Measurements from ENCODE around the gene KCTD13. TPM values are rescaled to one million over a fixed set of nuclear protein-coding genes. Genes with fewer than 3 reads are reported as not detected.

Gene KCTD13
- total RNA-seq, 1 donor from 2014 or later = 58.8 TPM

DNA sequence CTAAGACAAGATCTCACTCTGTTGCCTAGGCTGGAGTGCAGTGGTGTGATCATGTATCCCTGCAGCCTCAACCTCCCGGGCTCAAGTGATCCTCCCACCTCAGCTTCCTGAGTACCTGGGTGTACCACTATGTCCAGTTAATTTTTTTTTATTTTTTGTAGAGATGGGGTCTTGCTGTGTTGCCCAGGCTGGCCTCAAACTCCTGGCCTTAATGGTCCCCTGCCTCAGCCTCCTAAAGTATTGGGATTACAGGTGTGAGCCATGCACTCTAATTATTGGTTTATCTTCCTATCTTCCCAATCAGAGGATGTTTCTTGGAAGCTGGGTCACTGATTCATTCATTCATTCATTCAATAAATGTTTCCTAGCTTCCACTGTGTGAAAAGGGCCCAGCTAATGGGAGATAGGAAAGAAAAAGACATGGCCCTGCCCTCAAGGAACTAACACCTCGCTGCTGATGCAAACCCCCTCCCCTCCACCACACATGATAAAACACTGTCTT lies 17.3 kb downstream of the KCTD13 start:
- no peak for DNase-seq
- H3K4me3 Mint-ChIP-seq = no peak overlapping the region
- intact Hi-C loops (cut with micrococcal nuclease) = no loop called here
- H3K27me3 Mint-ChIP-seq = no peaks in the 10 kb centered on the region
- H3K9me3 Mint-ChIP-seq = no peaks in the 10 kb centered on the region
- H3K4me1 Mint-ChIP-seq = no peaks in the 10 kb centered on the region
- peaks cover 11% of the 10 kb centered on the region for H3K36me3 Mint-ChIP-seq (ENCODE audit: low read depth)
- no peak overlapping the region for H3K27ac Mint-ChIP-seq

DNA sequence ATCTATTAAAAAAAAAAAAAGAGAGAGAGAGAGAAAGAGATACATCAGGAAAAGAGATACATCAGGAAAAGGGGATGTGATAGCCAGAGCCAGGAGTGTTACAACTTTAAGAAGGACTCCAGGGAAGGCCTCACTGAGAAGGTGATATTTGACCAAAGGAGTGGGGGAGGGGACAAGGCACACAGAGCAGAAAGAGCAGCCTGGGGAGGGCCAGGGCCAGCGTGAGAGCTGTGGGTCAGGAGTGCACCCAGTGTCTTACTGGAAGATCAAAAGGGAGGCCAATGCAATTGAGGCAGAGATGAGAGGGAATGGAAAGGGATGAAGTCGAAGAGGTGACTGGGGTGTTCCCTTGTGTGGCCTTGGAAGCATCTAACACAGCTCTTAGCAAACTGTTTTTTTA lies 18.1 kb downstream of the KCTD13 start:
- intact Hi-C loops (cut with micrococcal nuclease) = no loop called here
- Mint-ChIP-seq H3K36me3 (ENCODE audit: low read depth) (peaks cover 7% of the 10 kb centered on the region), H3K27ac (no peak overlapping the region), H3K4me1 (peaks cover 3% of the 10 kb centered on the region), H3K27me3 (no peaks in the 10 kb centered on the region), H3K4me3 (no peak overlapping the region), H3K9me3 (no peaks in the 10 kb centered on the region)
- DNase-seq = no peak

DNA sequence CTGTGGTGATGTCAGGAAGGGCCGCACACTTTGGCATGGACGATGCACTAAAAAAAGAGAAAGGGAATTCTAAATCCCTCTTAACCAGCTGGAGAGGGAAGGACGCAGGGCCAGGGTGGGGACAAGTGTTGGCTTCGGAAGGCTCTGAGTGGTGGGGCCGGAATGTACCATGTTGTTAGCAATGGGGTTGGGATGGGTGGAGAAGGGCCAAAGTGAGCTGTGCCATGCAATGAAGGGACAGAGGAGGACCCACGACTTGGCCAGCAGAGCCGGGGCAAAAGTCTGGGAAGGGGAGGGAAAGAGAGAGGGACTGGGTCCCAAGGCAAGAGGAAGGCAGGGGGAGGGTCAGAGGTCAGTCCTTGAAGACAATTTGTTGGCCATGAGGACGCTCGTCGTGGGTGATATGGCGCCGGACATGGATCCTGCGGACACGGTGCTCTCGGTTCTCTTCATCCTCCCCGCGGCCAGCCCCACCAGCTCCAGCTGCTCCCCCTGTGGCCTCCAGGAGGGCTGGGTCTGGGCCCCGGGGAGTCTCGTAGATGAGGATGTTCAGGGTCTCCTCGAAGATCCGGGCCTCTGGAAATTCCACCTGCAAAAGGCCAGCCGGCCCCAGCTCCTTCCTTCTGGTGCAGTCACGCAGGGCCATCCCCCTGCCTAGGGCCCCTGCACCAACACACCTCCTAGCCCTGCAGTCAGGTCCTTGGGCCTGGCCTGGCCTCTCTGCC lies 19.3 kb downstream of the KCTD13 start:
- H3K27me3 Mint-ChIP-seq = peaks cover 4% of the 10 kb centered on the region
- no peak overlapping the region for H3K27ac Mint-ChIP-seq
- H3K4me1 Mint-ChIP-seq = peaks cover 5% of the 10 kb centered on the region
- intact Hi-C loops (cut with micrococcal nuclease) = no loop called here
- no peaks in the 10 kb centered on the region for H3K9me3 Mint-ChIP-seq
- no peak overlapping the region for H3K4me3 Mint-ChIP-seq
- DNase-seq = no peak
- peaks cover 7% of the 10 kb centered on the region for H3K36me3 Mint-ChIP-seq (ENCODE audit: low read depth)

DNA sequence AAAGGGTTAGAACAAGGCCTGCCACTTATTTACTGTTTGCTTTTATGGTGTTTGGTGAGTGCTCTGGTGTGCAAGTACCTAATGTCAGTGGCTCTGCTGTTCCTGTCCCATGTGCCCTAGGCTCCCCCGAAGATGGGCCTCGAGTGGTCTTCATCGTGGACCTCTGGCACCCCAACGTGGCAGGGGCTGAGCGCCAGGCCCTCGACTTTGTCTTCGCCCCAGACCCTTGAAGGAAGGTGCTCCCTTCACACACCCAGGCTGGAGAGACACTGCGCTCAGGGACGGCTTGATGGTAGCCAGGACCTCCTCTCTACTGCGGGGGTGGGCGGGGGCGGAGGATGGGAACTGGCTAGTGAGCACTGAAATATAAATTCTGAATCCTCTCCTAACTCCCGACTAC lies 20.4 kb downstream of the KCTD13 start:
- intact Hi-C loops (cut with micrococcal nuclease) = no loop called here

DNA sequence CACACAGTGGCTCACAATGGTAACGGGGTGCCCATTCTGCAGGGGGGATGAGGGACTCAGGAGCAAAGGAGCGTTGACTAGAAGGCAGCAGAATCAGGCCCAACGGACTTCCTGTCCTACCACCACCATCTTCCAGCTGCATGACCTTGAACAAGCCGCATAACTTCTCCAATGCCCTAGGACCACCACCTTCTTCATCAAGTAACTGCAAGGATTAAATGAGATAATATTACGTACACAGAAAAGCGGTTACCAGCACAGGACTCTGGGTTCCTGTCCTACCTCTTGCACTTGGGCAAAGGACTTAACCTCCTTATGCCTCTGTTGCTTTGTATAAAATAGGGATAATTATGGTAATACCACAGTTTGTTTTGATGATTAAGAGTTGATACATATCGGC lies 21.1 kb downstream of the KCTD13 start:
- DNase-seq = no peak
- Mint-ChIP-seq H3K9me3 (no peaks in the 10 kb centered on the region), H3K4me3 (no peak overlapping the region), H3K27me3 (peaks cover 9% of the 10 kb centered on the region), H3K36me3 (ENCODE audit: low read depth) (peaks cover 7% of the 10 kb centered on the region), H3K4me1 (peaks cover 10% of the 10 kb centered on the region), H3K27ac (no peak overlapping the region)
- intact Hi-C loops (cut with micrococcal nuclease) = no loop called here

More for the DNA sequence above, 20.4 kb downstream of the KCTD13 start:
- no peak for DNase-seq
- H3K4me3 Mint-ChIP-seq = no peak overlapping the region
- H3K4me1 Mint-ChIP-seq = peaks cover 7% of the 10 kb centered on the region
- no peak overlapping the region for H3K27ac Mint-ChIP-seq
- H3K27me3 Mint-ChIP-seq = peaks cover 6% of the 10 kb centered on the region
- H3K36me3 Mint-ChIP-seq (ENCODE audit: low read depth) = peaks cover 7% of the 10 kb centered on the region
- no peaks in the 10 kb centered on the region for H3K9me3 Mint-ChIP-seq

DNA sequence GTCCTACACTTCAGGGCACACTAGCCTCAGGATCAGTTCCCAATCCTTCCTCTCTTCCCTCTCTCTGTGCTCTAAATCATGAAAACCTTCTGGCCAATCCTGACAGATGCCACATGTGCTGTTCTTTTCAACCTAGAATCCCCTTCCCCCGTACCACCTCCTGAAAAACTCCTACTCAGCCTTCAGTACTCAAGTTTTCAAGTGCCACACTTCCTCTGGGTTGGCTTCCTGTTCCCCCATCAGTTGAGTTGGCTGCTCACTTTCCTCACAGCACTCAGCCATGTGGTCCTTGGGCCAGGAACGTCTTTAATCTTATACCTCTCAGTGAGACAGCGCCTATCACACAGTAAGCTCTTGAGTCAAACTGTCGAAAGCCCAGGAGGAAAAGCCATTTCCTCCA lies 22.4 kb downstream of the KCTD13 start:
- H3K27me3 Mint-ChIP-seq = peaks cover 20% of the 10 kb centered on the region
- no peak overlapping the region for H3K4me3 Mint-ChIP-seq
- no peak overlapping the region for H3K27ac Mint-ChIP-seq
- intact Hi-C loops (cut with micrococcal nuclease) = no loop called here
- no peak for DNase-seq
- peaks cover 7% of the 10 kb centered on the region for H3K36me3 Mint-ChIP-seq (ENCODE audit: low read depth)
- H3K9me3 Mint-ChIP-seq = no peaks in the 10 kb centered on the region
- peaks cover 11% of the 10 kb centered on the region for H3K4me1 Mint-ChIP-seq

DNA sequence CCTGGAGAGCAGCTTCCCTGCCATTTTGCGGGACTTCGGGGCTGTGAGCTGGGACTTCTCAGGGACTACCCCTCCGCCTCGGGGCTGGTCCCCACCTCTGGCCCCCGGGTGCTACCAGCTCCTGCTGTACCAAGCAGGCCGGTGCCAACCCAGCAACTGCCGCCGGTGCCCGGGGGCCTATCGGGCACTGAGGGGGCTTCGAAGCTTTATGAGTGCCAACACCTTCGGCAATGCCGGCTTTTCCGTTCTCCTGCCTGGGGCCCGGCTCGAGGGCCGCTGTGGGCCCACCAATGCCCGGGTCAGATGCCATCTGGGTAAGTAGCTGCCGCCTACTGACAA lies 24.4 kb downstream of the KCTD13 start:
- Mint-ChIP-seq H3K27ac (no peak overlapping the region), H3K4me1 (peaks cover 12% of the 10 kb centered on the region), H3K27me3 (peaks cover 36% of the 10 kb centered on the region), H3K4me3 (peak overlapping the region; percentile 33), H3K9me3 (no peaks in the 10 kb centered on the region), H3K36me3 (ENCODE audit: low read depth) (peaks cover 3% of the 10 kb centered on the region)
- DNase-seq = no peak
- intact Hi-C loops (cut with micrococcal nuclease) = no loop called here

DNA sequence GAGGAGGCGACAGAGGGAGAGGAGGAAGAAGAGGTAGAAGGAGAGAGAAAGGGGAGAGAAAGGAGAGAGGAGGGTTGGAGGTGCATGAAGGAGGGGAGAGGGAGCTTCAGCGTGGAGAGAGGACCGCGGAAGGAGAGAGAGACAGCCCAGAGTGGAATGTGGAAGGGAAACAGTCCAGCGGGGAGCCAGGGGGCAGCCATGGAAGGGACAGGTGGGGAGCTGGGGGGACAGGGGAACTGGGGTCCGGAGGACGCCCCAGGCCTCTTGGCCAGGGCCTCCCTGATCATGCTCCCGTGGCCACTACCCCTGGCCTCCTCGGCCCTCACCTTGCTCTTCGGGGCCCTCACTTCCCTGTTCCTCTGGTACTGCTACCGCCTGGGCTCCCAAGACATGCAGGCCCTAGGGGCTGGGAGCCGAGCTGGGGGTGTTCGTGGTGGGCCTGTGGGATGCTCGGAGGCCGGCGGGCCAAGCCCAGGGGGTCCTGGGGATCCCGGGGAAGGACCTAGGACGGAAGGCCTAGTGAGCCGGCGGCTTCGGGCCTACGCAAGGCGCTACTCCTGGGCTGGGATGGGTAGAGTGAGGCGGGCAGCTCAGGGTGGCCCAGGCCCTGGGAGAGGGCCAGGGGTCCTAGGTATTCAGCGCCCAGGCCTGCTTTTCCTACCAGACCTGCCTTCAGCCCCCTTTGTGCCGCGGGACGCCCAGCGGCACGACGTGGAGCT lies 25.0 kb downstream of the KCTD13 start:
- H3K36me3 Mint-ChIP-seq (ENCODE audit: low read depth) = no peaks in the 10 kb centered on the region
- H3K4me1 Mint-ChIP-seq = peaks cover 12% of the 10 kb centered on the region
- peak overlapping the region; percentile 85 for H3K27ac Mint-ChIP-seq
- intact Hi-C loops (cut with micrococcal nuclease) = loop anchor here (1.0 kb wide), 2 partner anchors 25 to 38 kb away; partner anchors contain the start of genes CDIPT and KCTD13
- peak overlapping the region; percentile 93 for H3K4me3 Mint-ChIP-seq
- H3K27me3 Mint-ChIP-seq = peaks cover 39% of the 10 kb centered on the region
- no peaks in the 10 kb centered on the region for H3K9me3 Mint-ChIP-seq
- DNase-seq = no peak

DNA sequence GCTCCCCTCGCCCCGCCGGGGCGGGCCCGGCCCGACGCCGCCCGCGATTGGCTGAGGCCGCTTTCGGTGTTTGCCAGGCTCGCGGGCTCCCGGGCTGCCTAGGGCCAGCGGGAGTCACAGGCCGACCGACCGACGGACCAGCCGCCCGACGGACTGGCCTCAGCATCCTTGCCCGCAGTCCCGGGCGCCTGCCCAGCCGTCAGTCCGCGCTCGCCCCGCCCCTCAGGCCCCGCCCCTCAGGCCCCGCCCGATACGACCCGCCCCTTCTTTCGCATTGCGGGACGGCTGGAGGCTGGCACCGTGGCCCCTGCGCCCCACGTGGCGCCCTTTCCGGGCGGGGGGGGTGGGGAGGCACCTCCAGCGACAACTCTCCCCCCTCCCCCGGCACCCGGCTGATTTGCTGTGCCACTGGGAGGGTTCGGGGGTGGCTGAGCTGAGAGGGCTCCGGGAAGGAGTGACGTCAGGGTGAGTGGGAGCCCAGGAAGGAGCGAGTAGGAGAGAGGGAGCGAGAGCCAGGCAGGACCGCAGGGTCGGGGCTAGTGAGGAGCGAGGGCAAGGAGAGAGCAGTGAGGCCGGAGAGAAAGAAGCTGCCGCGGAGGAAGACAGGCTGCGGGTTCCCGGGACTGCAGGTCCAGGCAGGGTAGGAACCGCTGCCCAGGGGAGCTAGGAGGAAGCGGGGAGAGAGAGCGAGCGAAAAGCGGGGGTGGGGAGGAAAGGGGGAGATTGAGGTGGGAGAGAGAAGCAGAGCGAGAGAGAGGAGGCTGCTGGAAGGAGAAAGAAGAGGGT lies 25.7 kb downstream of the KCTD13 start, which contains the start of gene ASPHD1:
TSS of gene ASPHD1 (plus strand) at position 387 of the 786 bp plus-strand sequence. CDS start 484 bp downstream, outside the sequence.
- H3K9me3 Mint-ChIP-seq = no peaks in the 10 kb centered on the region
- H3K36me3 Mint-ChIP-seq (ENCODE audit: low read depth) = no peaks in the 10 kb centered on the region
- peaks cover 40% of the 10 kb centered on the region for H3K27me3 Mint-ChIP-seq
- peak within 1 kb of the TSS; percentile 93 for H3K4me3 Mint-ChIP-seq
- intact Hi-C loops (cut with micrococcal nuclease) = loop anchor here (1.0 kb wide), 2 partner anchors 26 to 37 kb away; partner anchors contain the start of genes CDIPT and KCTD13
- H3K4me1 Mint-ChIP-seq = peaks cover 12% of the 10 kb centered on the region
- peak within 1 kb of the TSS; percentile 85 for H3K27ac Mint-ChIP-seq
- no peak for DNase-seq

DNA sequence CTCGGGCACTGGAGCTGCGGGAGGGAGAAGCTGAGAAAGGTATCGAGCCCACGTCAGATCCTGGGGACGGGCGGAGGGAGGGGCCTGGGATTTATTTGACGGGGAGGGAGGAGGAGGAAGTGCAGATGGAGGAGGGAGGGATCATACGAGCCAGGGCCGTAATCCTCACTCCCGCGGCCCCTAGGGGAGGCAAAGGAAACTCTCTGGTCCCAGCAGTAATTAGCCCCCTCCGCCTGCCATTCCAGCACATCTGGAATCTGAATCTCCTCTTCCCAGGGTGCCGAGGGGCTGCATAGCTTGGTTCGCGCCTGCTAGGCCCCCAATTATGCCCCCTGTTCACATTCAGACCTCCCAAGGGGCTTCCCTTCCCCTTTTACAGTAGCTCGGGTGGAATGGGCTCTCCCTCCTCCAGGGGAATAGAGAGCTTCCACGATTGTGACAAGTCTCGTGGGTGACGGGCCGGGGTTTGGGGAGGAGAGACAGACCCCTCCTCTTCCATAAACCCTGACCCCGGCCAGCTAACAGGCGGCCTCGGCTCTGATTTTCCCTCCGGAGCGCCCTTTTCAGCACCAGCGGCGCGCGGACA lies 26.4 kb downstream of the KCTD13 start, which contains the start of gene SEZ6L2:
TSS of gene SEZ6L2 (minus strand) at position 35 of the 586 bp plus-strand sequence. CDS start 531 bp downstream, outside the sequence.
- Mint-ChIP-seq H3K4me1 (peaks cover 12% of the 10 kb centered on the region), H3K27me3 (peaks cover 40% of the 10 kb centered on the region), H3K27ac (peak within 1 kb of the TSS; percentile 85), H3K4me3 (peak within 1 kb of the TSS; percentile 93), H3K9me3 (no peaks in the 10 kb centered on the region), H3K36me3 (ENCODE audit: low read depth) (no peaks in the 10 kb centered on the region)
- intact Hi-C loops (cut with micrococcal nuclease) = loop anchor here (1.0 kb wide), 2 partner anchors 27 to 36 kb away; partner anchors contain the start of genes CDIPT and KCTD13
- DNase-seq = peak; percentile 96

DNA sequence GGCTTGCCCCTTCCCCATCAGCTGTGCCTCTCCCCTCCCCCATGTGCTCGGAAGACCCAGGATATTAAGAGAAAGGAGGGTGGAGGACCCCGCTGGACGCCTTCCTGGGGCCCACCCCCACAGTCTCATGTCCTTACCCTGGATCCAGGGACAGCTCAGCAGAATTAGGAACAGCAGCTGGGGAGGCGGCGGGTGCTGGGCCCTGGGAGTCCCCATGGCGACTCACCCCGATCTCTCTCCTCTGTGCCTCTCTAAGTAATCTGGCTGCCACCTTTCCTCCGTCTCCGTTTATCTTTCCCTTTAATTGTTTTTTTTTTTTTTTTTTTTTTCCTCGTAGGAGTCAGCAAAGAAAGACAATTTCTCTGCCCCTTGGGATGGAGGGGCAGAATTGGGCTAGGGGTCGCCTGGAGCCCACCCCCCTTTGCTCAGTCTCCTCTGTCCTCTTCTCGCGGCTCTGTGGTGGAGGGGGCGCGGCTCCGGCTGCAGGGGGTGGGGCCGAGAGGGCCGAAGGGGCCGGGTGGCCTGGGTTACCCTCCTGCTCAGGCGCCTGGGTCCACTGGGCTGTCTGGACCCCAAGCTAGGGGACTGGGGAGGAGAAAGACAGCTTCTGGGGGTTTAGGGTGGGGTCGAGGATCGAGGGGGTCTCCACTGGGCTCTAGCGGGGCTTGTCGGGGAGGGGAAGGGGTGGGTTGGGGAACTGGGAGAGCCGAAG lies 27.1 kb downstream of the KCTD13 start:
- Mint-ChIP-seq H3K27ac (no peak overlapping the region), H3K36me3 (ENCODE audit: low read depth) (no peaks in the 10 kb centered on the region), H3K9me3 (no peaks in the 10 kb centered on the region), H3K4me3 (peak overlapping the region; percentile 55), H3K4me1 (peaks cover 12% of the 10 kb centered on the region), H3K27me3 (peaks cover 40% of the 10 kb centered on the region)
- intact Hi-C loops (cut with micrococcal nuclease) = no loop called here
- DNase-seq = no peak

DNA sequence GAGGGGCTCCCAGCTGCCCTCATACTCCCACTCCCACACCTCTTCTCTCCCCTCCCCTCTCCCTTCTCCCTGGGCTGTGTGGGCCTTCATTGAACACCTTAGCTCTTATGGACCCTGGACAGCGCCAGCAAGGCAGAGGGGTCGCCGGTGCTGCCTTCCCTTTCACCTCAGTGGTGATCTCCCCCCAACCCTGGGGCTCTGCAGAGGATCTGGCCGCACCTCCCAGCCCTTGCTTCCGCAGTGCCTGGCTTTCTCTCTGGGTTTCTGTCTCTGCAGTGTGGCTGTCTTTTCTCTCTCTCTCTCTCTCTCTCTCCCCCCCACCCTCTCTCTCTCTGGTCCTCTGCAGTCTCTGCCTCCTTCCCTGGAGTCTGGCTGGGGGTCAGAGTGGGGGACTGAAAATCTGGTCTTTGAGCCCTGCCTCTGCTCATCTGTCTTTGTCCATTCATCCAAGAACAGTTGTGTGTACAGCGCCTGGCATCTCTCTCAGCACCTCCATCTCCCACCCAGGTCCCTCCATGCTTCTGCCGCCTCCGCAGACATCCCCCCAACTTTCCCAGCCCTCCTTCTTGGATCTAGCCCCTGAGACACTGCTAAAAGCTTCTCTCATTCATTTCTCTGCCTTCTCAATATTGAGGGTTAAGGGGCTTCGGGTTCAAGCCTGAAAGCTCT lies 27.8 kb downstream of the KCTD13 start:
- peaks cover 9% of the 10 kb centered on the region for H3K4me1 Mint-ChIP-seq
- H3K9me3 Mint-ChIP-seq = no peaks in the 10 kb centered on the region
- H3K4me3 Mint-ChIP-seq = no peak overlapping the region
- no peak overlapping the region for H3K27ac Mint-ChIP-seq
- no peak for DNase-seq
- H3K36me3 Mint-ChIP-seq (ENCODE audit: low read depth) = no peaks in the 10 kb centered on the region
- intact Hi-C loops (cut with micrococcal nuclease) = no loop called here
- H3K27me3 Mint-ChIP-seq = peaks cover 40% of the 10 kb centered on the region
